HCT116 (cell line): ENCODE results near the gene RNF166.

ENCODE experiments used
- CBX3 ChIP-seq: IDR thresholded peaks from 2 replicates; pipeline ENCODE4 v1.6.1; 2012; ENCODE audit warnings: low read depth
- CEBPB ChIP-seq: IDR thresholded peaks from 2 replicates; pipeline ENCODE4 v1.6.1; 2012; ENCODE audit warnings: low read depth
- CTCF ChIP-seq, 3 experiments: fragments of 200-600 bp in 1 of 3; sonication (generic) in 1 of 3; IDR thresholded peaks in 2 of 3; conservative IDR thresholded peaks in 1 of 3; 2 replicates each; pipeline ENCODE4 v1.5.1; 2012 to 2017; ENCODE audit warnings: low read depth in 2 of 3, low read length in 2 of 3, antibody characterized with exemption in 1 of 3, borderline replicate concordance in 1 of 3, control low read depth in 1 of 3, mild to moderate bottlenecking in 1 of 3, mixed read lengths in 1 of 3, mixed run types in 1 of 3, moderate library complexity in 1 of 3; ENCODE audit not compliant: insufficient read depth in 1 of 3
- ELF1 ChIP-seq: IDR thresholded peaks from 2 replicates; pipeline ENCODE4 v1.6.1; 2012; ENCODE audit warnings: low read depth, borderline replicate concordance
- EZH2 ChIP-seq: fragments of 200-600 bp; sonication (generic); IDR thresholded peaks from 2 replicates; pipeline ENCODE4 v1.6.1; 2017; ENCODE audit warnings: antibody characterized with exemption, mixed run types
- EZH2phosphoT487 ChIP-seq: fragments of 200-600 bp; IDR thresholded peaks from 2 replicates; pipeline ENCODE4 v1.6.1; 2018; ENCODE audit warnings: antibody characterized with exemption, borderline replicate concordance
- JUND ChIP-seq: IDR thresholded peaks from 2 replicates; pipeline ENCODE4 v1.6.1; 2012
- POLR2A ChIP-seq: IDR thresholded peaks from 2 replicates; pipeline ENCODE4 v1.7.0; 2011; ENCODE audit warnings: borderline replicate concordance; ENCODE audit not compliant: insufficient read depth, insufficient read length; ENCODE audit errors: extremely low read depth
- RAD21 ChIP-seq: IDR thresholded peaks from 2 replicates; pipeline ENCODE4 v1.6.1; 2012; ENCODE audit warnings: low read depth, mild to moderate bottlenecking
- REST ChIP-seq: IDR thresholded peaks from 2 replicates; pipeline ENCODE4 v1.6.1; 2012; ENCODE audit warnings: low read depth
- SP1 ChIP-seq: IDR thresholded peaks from 2 replicates; pipeline ENCODE4 v1.6.1; 2012; ENCODE audit warnings: low read depth
- TCF7L2 ChIP-seq: IDR thresholded peaks from 2 replicates; pipeline ENCODE4 v1.7.0; 2011; ENCODE audit warnings: borderline replicate concordance, inconsistent platforms; ENCODE audit not compliant: insufficient read depth, insufficient read length; ENCODE audit errors: extremely low read depth

GRCh38 chr16:88719933-88720296 lies 13.7 kb upstream of the RNF166 start:
- no peak for TF ChIP-seq CTCF (IDR thresholded peaks at IDR 0.05 in 2 of 3, conservative IDR thresholded peaks at IDR 0.05 in 1 of 3; ENCODE audit: borderline replicate concordance in 1 of 3, insufficient read depth in 1 of 3, low read depth in 2 of 3, low read length in 2 of 3)
- no peak for TF ChIP-seq EZH2
- TF ChIP-seq CEBPB: no peak
- TF ChIP-seq JUND: no peak
- TF ChIP-seq EZH2phosphoT487: no peak
- no peak for TF ChIP-seq RAD21
- TF ChIP-seq POLR2A: no peak
- no peak for TF ChIP-seq TCF7L2
- TF ChIP-seq CBX3: no peak
- no peak for TF ChIP-seq SP1
- TF ChIP-seq ELF1: no peak
- no peak for TF ChIP-seq REST
